KMS-11 (cell line): ENCODE data around the gene ADAMTSL2.

Experiments used
- H2AFZ ChIP-seq: fragments of 200-600 bp; sonication (generic); 2 replicates; pipeline ENCODE4 v1.6.1; 2016; ENCODE audit warnings: antibody characterized with exemption, mixed run types, low read depth
- H3K27ac ChIP-seq: fragments of 200-600 bp; sonication (generic); 2 replicates; pipeline ENCODE4 v1.6.1; 2016; ENCODE audit warnings: mild to moderate bottlenecking, mixed run types
- H3K27me3 ChIP-seq: fragments of 200-600 bp; sonication (generic); 2 replicates; pipeline ENCODE4 v1.6.1; 2017; ENCODE audit warnings: mild to moderate bottlenecking, low read depth, mixed run types, moderate library complexity; ENCODE audit not compliant: insufficient read depth
- H3K36me3 ChIP-seq: fragments of 200-600 bp; sonication (generic); 2 replicates; pipeline ENCODE4 v1.6.1; 2017; ENCODE audit warnings: mild to moderate bottlenecking, mixed run types; ENCODE audit not compliant: insufficient read depth
- H3K4me1 ChIP-seq: fragments of 200-600 bp; sonication (generic); 2 replicates; pipeline ENCODE4 v1.6.1; 2016; ENCODE audit warnings: mild to moderate bottlenecking, low read depth, mixed run types; ENCODE audit not compliant: poor library complexity, severe bottlenecking
- H3K4me2 ChIP-seq: fragments of 200-600 bp; sonication (generic); 2 replicates; pipeline ENCODE4 v1.7.0; 2016; ENCODE audit warnings: mild to moderate bottlenecking, mixed run types
- H3K4me3 ChIP-seq: fragments of 200-600 bp; sonication (generic); IDR thresholded peaks from 2 replicates; pipeline ENCODE4 v1.6.1; 2017; ENCODE audit warnings: low read depth, low read length, mixed read lengths; ENCODE audit not compliant: insufficient read depth
- H3K79me2 ChIP-seq: fragments of 200-600 bp; sonication (generic); 2 replicates; pipeline ENCODE4 v1.6.1; 2016; ENCODE audit warnings: low read depth, mixed run types; ENCODE audit not compliant: insufficient read depth
- H3K9ac ChIP-seq: fragments of 200-600 bp; sonication (generic); 2 replicates; pipeline ENCODE4 v1.6.1; 2016; ENCODE audit warnings: mild to moderate bottlenecking, mixed run types
- H4K20me1 ChIP-seq: fragments of 200-600 bp; sonication (generic); 2 replicates; pipeline ENCODE4 v1.6.1; 2016; ENCODE audit warnings: mild to moderate bottlenecking, mixed run types; ENCODE audit not compliant: insufficient read depth
- TF ChIP-seq, protein P1 (sequence below): fragments of 200-600 bp; sonication (generic); conservative IDR thresholded peaks from 2 replicates; pipeline ENCODE4 v1.6.1; 2017; ENCODE audit warnings: low read depth, mild to moderate bottlenecking, antibody characterized with exemption, low read length, moderate library complexity, mixed read lengths

The ADAMTSL2 gene

DNA sequence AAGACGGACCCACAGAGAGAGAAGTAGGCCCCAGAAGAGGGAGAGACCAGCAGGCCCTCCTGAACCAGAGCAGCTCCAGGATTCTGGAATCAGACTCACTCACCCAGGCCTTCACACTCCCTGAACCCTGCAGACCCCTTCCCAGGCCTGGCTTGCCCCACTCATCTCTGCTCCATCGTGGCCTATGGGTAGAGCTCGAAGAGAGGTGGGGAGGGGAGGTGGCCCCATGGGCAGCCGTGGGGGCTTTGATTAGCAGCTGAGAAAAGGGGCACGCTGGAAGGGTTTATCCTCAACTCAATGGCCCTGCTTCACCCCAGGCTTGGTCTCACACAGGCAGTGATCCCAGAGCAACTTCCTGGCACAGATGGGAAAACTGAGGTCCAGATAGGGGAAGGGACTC lies 10.4 kb upstream of the ADAMTSL2 start:
- Histone ChIP-seq H3K27me3 (peaks cover 91% of the 10 kb centered on the region), H3K9ac (no peak overlapping the region), H2AFZ (no peak overlapping the region), H3K79me2 (no peaks in the 10 kb centered on the region), H3K4me1 (no peaks in the 10 kb centered on the region), H3K27ac (no peak overlapping the region), H4K20me1 (no peaks in the 10 kb centered on the region), H3K4me3 (no peak overlapping the region), H3K4me2 (no peak overlapping the region), H3K36me3 (no peaks in the 10 kb centered on the region)
- TF ChIP-seq, protein P1, sequence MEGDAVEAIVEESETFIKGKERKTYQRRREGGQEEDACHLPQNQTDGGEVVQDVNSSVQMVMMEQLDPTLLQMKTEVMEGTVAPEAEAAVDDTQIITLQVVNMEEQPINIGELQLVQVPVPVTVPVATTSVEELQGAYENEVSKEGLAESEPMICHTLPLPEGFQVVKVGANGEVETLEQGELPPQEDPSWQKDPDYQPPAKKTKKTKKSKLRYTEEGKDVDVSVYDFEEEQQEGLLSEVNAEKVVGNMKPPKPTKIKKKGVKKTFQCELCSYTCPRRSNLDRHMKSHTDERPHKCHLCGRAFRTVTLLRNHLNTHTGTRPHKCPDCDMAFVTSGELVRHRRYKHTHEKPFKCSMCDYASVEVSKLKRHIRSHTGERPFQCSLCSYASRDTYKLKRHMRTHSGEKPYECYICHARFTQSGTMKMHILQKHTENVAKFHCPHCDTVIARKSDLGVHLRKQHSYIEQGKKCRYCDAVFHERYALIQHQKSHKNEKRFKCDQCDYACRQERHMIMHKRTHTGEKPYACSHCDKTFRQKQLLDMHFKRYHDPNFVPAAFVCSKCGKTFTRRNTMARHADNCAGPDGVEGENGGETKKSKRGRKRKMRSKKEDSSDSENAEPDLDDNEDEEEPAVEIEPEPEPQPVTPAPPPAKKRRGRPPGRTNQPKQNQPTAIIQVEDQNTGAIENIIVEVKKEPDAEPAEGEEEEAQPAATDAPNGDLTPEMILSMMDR: no peak

DNA sequence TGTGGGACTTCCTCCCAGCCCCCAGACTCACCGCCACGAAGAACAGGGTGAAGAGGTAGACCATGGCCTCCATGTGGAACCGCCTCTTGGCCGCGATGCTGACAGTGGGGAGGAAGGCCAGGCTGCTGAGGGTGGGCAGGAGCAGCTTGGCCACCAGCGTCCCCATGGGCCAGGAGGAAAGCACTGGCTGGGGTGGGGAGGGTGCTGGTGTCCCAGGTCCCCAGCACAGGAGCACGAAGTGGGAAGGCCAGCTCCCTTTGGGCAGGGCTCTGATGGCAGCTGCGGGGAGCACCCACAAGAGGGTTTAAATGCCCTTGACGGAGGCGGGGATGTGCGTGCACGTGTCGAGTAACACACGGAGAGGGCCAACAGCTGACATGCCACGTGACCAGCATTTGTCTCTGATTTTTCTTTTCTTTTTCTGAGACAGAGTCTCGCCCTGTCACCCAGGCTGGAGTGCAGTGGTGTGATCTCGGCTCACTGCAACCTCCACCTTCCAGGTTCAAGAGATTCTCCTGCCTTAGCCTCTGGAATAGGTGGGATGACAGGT lies 9.8 kb upstream of the ADAMTSL2 start, which contains the start of gene MYMK:
Gene MYMK, minus strand, starts transcription at position 281 of the 550 bp plus-strand sequence. Its CDS starts 115 bp downstream, at position 166.
- Histone ChIP-seq H3K9ac (no peak within 1 kb of the TSS), H3K79me2 (no peaks in the 10 kb centered on the region), H3K4me2 (no peak within 1 kb of the TSS), H4K20me1 (no peaks in the 10 kb centered on the region), H3K36me3 (no peaks in the 10 kb centered on the region), H3K4me1 (no peaks in the 10 kb centered on the region), H3K27ac (no peak within 1 kb of the TSS), H3K4me3 (no peak within 1 kb of the TSS), H2AFZ (no peak within 1 kb of the TSS), H3K27me3 (peaks cover 91% of the 10 kb centered on the region)
- TF ChIP-seq, protein P1: no peak

DNA sequence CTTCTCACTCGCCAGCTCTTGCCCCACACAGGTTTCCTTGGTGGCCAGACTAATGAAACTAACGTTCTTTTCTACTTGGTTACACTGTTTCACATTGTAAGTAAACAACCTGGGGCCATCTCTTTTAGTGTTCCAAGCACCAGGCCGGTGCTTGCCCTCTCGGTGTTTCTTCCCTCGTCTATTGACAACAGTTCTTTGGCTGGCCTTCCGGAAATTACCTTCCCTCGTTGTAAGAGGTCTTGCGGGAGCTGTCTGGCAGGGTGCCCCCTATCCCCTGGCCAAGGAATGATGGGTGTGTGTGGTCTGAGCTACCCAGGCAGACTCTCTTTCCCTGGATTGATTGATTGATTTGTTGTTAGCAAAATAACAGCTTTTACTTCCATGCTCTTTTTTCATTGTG lies 8.8 kb upstream of the ADAMTSL2 start:
- Histone ChIP-seq H3K4me2 (no peak overlapping the region), H3K36me3 (no peaks in the 10 kb centered on the region), H3K27me3 (peaks cover 91% of the 10 kb centered on the region), H2AFZ (no peak overlapping the region), H3K9ac (no peak overlapping the region), H3K4me3 (no peak overlapping the region), H3K4me1 (no peaks in the 10 kb centered on the region), H3K79me2 (no peaks in the 10 kb centered on the region), H3K27ac (no peak overlapping the region), H4K20me1 (no peaks in the 10 kb centered on the region)
- TF ChIP-seq, protein P1: no peak

- TF ChIP-seq, protein P1: no peak
- no peaks in the 10 kb centered on the region for H3K4me1 ChIP-seq
- H3K27me3 ChIP-seq: peaks cover 92% of the 10 kb centered on the region
- no peak overlapping the region for H3K4me2 ChIP-seq
- no peak overlapping the region for H3K9ac ChIP-seq
- no peak overlapping the region for H3K27ac ChIP-seq
- no peaks in the 10 kb centered on the region for H4K20me1 ChIP-seq
- H2AFZ ChIP-seq: no peak overlapping the region
- no peak overlapping the region for H3K4me3 ChIP-seq
- no peaks in the 10 kb centered on the region for H3K79me2 ChIP-seq
- H3K36me3 ChIP-seq: no peaks in the 10 kb centered on the region
Measured at GRCh38 chr9:133526721-133527321, 7.7 kb upstream of the ADAMTSL2 start.
